Amygdala (tissue), 56 donors: ENCODE measurements around the gene NAA11.

Experiments
- DNase-seq, 56 donors: peaks; one replicate each; lab custom pipeline; 2025; lab: John Stamatoyannopoulos, UW

NAA11 gene

GRCh38 chr4:79325864-79326328 is at the start of gene NAA11:
Gene NAA11, minus strand, starts transcription at chr4:79326061. Its CDS starts 184 bp downstream, at chr4:79325877.
- DNase-seq, result no peak

GRCh38 chr4:79370026-79370425 is 44.2 kb upstream of the NAA11 start:
- DNase-seq, result no peak

GRCh38 chr4:79367096-79367495 is 41.2 kb upstream of the NAA11 start:
- no peak for DNase-seq

GRCh38 chr4:79366422-79366821 is 40.6 kb upstream of the NAA11 start:
- no peak for DNase-seq

GRCh38 chr4:79364061-79364460 is 38.2 kb upstream of the NAA11 start:
- DNase-seq, result no peak

- no peak for DNase-seq
Observed at GRCh38 chr4:79362626-79363025, 36.8 kb upstream of the NAA11 start.

- DNase-seq, result no peak
Observed at GRCh38 chr4:79360006-79360405, 34.1 kb upstream of the NAA11 start.

GRCh38 chr4:79358438-79358837 is 32.6 kb upstream of the NAA11 start:
- DNase-seq, result no peak

GRCh38 chr4:79357365-79357764 is 31.5 kb upstream of the NAA11 start:
- no peak for DNase-seq

- DNase-seq, result no peak
Observed at GRCh38 chr4:79353075-79353474, 27.2 kb upstream of the NAA11 start.

GRCh38 chr4:79348405-79348804 is 22.5 kb upstream of the NAA11 start:
- DNase-seq, result no peak

GRCh38 chr4:79341893-79342653 is 16.2 kb upstream of the NAA11 start:
- DNase-seq, result no peak

- no peak for DNase-seq
Observed at GRCh38 chr4:79340568-79340967, 14.7 kb upstream of the NAA11 start.

- DNase-seq, result no peak
Observed at GRCh38 chr4:79338148-79338547, 12.3 kb upstream of the NAA11 start.

GRCh38 chr4:79334783-79335182 is 8.9 kb upstream of the NAA11 start:
- no peak for DNase-seq

- no peak for DNase-seq
Observed at GRCh38 chr4:79334341-79334740, 8.5 kb upstream of the NAA11 start.

- DNase-seq, result no peak
Observed at GRCh38 chr4:79331126-79331876, 5.4 kb upstream of the NAA11 start.

GRCh38 chr4:79330720-79331119 is 4.9 kb upstream of the NAA11 start:
- no peak for DNase-seq

GRCh38 chr4:79325436-79325835 is 425 bp downstream of the NAA11 start:
- no peak for DNase-seq

- no peak for DNase-seq
Observed at GRCh38 chr4:79319975-79320374, 5.9 kb downstream of the NAA11 start.

GRCh38 chr4:79317711-79318110 is 8.2 kb downstream of the NAA11 start:
- no peak for DNase-seq

GRCh38 chr4:79315891-79316290 is 10.0 kb downstream of the NAA11 start:
- no peak for DNase-seq
